GM19468 (cell line): ENCODE results near the gene PXDC1.

Experiments
- ATAC-seq: cut with Tn5 transposase; IDR thresholded peaks from one replicate; pipeline ENCODE4 v1.9.1; 2021; ENCODE audit warnings: mild to moderate bottlenecking, moderate library complexity, moderate number of reproducible peaks; ENCODE audit not compliant: unreplicated experiment; ENCODE audit errors: extremely low read depth

The PXDC1 gene

GRCh38 chr6:3749067-3749841 lies 2.3 kb downstream of the PXDC1 start:
- ATAC-seq, result no peak

- ATAC-seq, result no peak
Measured at GRCh38 chr6:3748208-3749066, 3.1 kb downstream of the PXDC1 start.

DNA sequence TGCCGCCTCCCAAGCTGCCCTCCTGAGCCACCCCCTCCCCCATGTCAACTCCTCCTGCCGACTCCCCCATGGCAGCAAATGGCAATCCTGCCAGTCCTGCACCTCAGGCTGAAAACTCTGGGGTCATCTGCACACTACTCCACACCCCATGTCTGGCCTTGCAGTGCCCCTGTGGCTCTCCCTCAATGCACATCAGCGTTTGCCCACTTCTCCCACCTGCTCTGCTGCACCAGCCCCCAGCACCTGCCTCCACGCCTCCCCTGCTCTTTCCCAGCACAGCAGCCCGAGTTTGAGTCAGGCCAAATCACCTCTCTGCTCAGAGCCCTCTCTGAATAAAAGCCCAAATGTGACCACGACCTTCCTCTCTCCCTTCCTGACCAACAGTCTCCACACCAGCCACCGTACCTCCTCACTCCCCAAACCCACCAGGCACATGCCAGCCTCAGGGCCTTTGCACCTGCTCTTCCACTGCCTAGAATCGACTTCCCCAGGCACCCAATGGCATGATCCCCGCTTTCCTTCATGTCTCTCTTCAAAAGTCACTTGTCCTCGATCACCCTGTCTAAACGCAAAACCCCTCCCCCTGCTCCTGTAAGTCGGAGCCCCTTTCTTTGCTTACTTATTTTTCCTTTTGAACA lies 4.3 kb downstream of the PXDC1 start:
- no peak for ATAC-seq

- no peak for ATAC-seq
Measured at GRCh38 chr6:3746696-3747095, 4.8 kb downstream of the PXDC1 start.

DNA sequence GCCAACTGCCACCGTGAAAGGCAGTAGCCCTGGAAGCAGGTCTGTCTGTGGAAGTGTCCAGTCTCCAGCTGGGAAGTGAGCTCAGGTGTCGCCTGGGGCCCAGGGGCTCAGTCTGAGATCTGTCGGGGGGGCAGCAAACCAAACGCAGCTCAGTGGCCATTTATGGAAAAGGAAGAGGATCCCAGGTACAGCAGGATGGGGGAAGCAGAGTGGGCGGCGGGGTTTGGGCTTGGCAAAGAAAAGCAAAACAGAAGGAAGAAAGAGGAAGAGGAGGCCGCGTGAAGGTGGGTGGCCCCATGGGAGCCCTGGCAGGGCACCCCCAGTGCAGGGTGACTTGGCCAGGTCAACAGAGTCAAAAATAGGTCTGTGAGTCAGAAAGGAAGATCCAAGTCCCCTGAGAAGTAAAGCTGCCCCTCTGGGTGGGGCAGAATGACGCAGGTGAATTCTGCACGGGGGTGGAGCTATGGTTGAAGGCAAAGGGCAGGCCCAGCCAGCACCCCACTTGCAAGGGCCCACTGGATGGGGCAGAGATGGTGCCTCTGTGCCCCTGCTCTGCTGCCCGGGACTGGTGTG lies 5.3 kb downstream of the PXDC1 start:
- peak; percentile 30 for ATAC-seq

DNA sequence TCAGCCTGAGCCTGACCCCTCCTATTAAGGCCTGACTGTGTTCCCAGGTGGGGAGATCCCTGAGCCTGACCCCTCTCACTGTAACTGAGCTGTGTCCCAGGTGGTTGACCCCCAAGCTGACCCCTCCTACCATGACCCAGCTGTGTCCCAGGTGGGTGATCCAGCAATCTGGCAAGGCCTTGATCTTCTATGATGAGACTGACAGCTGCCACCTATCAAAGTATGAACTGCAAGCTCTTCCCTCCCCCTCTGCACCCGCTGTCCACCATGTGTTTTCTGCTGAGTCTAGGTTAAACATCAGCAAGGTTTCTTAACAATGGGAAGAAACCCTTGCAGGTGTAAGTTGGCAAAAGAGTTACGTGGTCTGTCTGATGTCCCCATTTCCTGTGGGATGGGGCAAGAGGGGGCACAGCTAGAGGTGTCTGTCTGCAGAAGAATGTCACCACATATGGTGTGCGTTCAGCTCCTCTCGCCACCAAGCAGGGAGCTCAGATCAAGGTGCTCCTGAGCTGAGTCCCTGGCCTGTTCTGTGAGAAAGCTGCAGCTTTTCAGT lies 5.9 kb downstream of the PXDC1 start:
- no peak for ATAC-seq

DNA sequence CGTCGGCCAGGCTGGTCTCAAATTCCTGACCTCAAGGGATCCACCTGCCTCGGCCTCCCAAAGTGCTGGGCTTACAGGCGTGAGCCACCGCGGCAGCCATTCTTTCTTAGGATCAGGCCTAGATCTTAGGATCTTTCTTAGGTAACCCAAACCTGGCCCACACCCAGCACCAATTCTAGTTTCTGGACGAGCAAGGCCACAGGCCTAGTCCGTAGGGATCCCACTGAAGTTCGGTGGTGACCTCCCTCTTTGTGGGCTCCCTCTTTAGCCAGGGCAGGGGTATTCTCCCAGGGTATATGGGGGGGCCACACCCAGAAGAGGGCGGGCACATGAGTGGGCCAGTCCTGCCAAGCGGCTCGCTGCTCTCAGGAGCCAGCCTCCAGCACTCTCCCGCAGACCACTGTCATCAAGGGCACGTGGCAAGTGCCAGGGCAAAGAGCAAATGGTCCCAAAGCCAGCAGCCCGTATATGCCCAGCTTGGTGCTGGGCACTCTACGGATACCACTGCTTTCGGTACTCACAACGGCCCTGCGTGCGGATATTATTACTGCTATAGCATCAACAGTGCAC lies 6.5 kb downstream of the PXDC1 start:
- ATAC-seq, result no peak

- no peak for ATAC-seq
Measured at GRCh38 chr6:3744211-3744900, 7.2 kb downstream of the PXDC1 start.

DNA sequence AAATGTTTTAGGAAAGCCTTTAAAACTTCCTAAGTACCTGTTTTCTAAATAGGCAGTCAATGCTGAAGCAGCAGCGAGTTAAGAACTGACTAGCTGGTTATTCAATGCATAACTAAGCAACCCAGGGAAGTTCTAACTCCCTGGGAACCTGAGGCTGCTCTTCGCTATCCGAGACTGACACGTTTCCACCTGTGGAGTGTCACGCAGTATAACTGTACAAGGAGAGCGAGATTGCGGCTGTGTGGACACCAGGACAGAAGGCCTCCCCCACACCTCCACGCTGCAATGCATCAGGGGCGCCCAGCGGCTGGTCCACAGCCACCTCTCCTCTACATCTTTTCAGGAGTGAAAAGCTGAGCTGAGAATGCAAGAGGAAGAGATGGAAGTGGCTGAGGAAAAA lies 8.0 kb downstream of the PXDC1 start:
- no peak for ATAC-seq

- ATAC-seq, result no peak
Measured at GRCh38 chr6:3742426-3743344, 8.8 kb downstream of the PXDC1 start.

DNA sequence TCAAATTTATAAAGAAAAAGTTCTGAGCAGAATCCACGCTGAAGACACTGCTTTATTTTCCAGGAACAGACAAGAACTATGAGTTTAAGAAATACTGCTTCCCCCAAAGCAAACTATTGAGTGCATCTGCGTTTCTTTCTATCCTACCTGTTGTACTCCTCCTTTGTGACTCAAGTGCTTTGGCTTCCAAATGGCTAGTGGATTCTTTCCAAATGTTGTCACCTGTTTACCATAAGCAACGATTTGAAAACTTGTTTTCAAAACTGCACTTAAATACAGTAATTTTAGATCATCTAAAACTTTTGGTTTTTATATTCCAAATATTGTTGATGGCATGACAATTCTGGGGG lies 9.5 kb downstream of the PXDC1 start:
- ATAC-seq, result no peak

GRCh38 chr6:3741477-3741871 lies 10.0 kb downstream of the PXDC1 start:
- no peak for ATAC-seq

GRCh38 chr6:3740551-3741476 lies 10.7 kb downstream of the PXDC1 start:
- no peak for ATAC-seq

- ATAC-seq, result no peak
Measured at GRCh38 chr6:3739311-3739897, 12.1 kb downstream of the PXDC1 start.

- no peak for ATAC-seq
Measured at GRCh38 chr6:3738381-3739131, 13.0 kb downstream of the PXDC1 start.

DNA sequence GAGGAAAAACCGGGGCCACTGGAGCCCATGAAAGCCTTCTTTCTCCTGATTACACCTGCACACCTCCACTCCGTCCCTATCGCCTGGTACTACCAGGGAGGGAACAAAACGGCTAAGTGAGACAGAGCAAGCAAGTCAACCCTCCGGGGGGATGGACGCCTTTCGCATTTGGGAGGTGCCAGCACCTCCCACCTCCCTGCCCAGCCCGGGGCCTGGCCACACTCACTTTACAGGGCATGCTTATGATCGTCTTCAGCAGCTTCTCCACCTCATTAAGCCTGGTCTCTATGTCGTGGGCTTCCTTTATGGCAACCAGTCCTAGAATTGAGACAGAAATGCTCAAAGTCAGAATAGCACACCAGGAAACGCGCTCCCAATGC lies 13.7 kb downstream of the PXDC1 start:
- no peak for ATAC-seq
